Middle frontal gyrus (tissue), 1 donor: ENCODE data around the gene STMP1.

Experiments
- DNase-seq: peaks from one replicate; pipeline ENCODE4 v3.0.0-alpha.2; 2015; ENCODE audit warnings: low spot score; ENCODE audit errors: extremely low spot score

Gene STMP1

GRCh38 chr7:135693558-135693957, 31.2 kb downstream of the STMP1 start:
- DNase-seq, result no peak

- no peak for DNase-seq
Observed at GRCh38 chr7:135697276-135698049, 35.1 kb downstream of the STMP1 start.

- no peak for DNase-seq
Observed at GRCh38 chr7:135704074-135704473, 41.8 kb downstream of the STMP1 start.

GRCh38 chr7:135704698-135705097, 42.4 kb downstream of the STMP1 start:
- no peak for DNase-seq

- DNase-seq, result no peak
Observed at GRCh38 chr7:135706038-135706742, 43.9 kb downstream of the STMP1 start.

- DNase-seq, result no peak
Observed at GRCh38 chr7:135706858-135707569, 44.7 kb downstream of the STMP1 start.

GRCh38 chr7:135707570-135707966, 45.3 kb downstream of the STMP1 start:
- no peak for DNase-seq

- DNase-seq, result no peak
Observed at GRCh38 chr7:135708041-135708440, 45.7 kb downstream of the STMP1 start.

- no peak for DNase-seq
Observed at GRCh38 chr7:135709508-135709907, 47.2 kb downstream of the STMP1 start.

- DNase-seq, result no peak
Observed at GRCh38 chr7:135710417-135711138, 48.3 kb downstream of the STMP1 start.

GRCh38 chr7:135711139-135711469, 48.8 kb downstream of the STMP1 start:
- no peak for DNase-seq

- DNase-seq, result no peak
Observed at GRCh38 chr7:135712182-135712782, 50.0 kb downstream of the STMP1 start.

- DNase-seq, result no peak
Observed at GRCh38 chr7:135712796-135713195, 50.5 kb downstream of the STMP1 start.

GRCh38 chr7:135713836-135714470, 51.6 kb downstream of the STMP1 start:
- DNase-seq, result no peak

- no peak for DNase-seq
Observed at GRCh38 chr7:135714534-135715009, 52.3 kb downstream of the STMP1 start.

GRCh38 chr7:135715055-135715522, 52.8 kb downstream of the STMP1 start:
- no peak for DNase-seq

- no peak for DNase-seq
Observed at GRCh38 chr7:135715673-135716072, 53.4 kb downstream of the STMP1 start.

GRCh38 chr7:135716677-135717238, 54.4 kb downstream of the STMP1 start:
- no peak for DNase-seq

- no peak for DNase-seq
Observed at GRCh38 chr7:135717693-135718092, 55.4 kb downstream of the STMP1 start.

- DNase-seq, result no peak
Observed at GRCh38 chr7:135718219-135718618, 55.9 kb downstream of the STMP1 start.
